ENCODE data around the gene SLC9A8. TPM values are rescaled to one million over a fixed set of nuclear protein-coding genes. Genes with fewer than 3 reads are reported as not detected.
A peak's percentile ranks its signal among the peaks of the same experiment; 100 is the strongest.

Gene SLC9A8
- total and polyA plus RNA-seq, 9 of the 15 experiments (the other 6 are each of a cell fraction or from before 2014, with no cell fraction given) = 0.56 to 9.7 (median 5.0) TPM

GRCh38 chr20:49915380-49916145, 102.9 kb downstream of the SLC9A8 start, which contains the start of gene SPATA2 (continued):
- TF ChIP-seq MTA2 (IDR thresholded peaks at IDR 0.05; ENCODE audit: low read depth) (peak; percentile 71), ZNF395 (CRISPR knock-in tag; IDR thresholded peaks at IDR 0.05) (peak; percentile 86), PHF8 (IDR thresholded peaks at IDR 0.05; ENCODE audit: borderline replicate concordance, low read length) (peak; percentile 79; the same call in 1 of the 2 replicates), NCOR1 (IDR thresholded peaks at IDR 0.05) (no peak), HMG20B (CRISPR knock-in tag; IDR thresholded peaks at IDR 0.05) (no peak), MTF1 (CRISPR knock-in tag; IDR thresholded peaks at IDR 0.05; ENCODE audit: borderline replicate concordance) (no peak), HDGF (IDR thresholded peaks at IDR 0.05) (peak; percentile 95; the same call in 1 of the 2 replicates), ZNF449 (CRISPR knock-in tag; IDR thresholded peaks at IDR 0.05) (no peak), TCF15 (CRISPR knock-in tag; IDR thresholded peaks at IDR 0.05) (peak; percentile 72; the same call in 1 of the 2 replicates), ZNF431 (CRISPR knock-in tag; IDR thresholded peaks at IDR 0.05) (0 out of 2 replicates have a peak, but pooled peaks have one; percentile 51), L3MBTL2 (IDR thresholded peaks at IDR 0.05) (no peak), MTA3 (IDR thresholded peaks at IDR 0.05; ENCODE audit: borderline replicate concordance) (peak; percentile 68; the same call in 1 of the 2 replicates), VEZF1 (CRISPR knock-in tag; IDR thresholded peaks at IDR 0.05) (peak; percentile 51; the same call in 1 of the 2 replicates), NRF1 (conservative IDR thresholded peaks at IDR 0.05 in 1 of 2, IDR thresholded peaks at IDR 0.05 in 1 of 2) (peak; percentile 72 to 80), RBM22 (IDR thresholded peaks at IDR 0.05; ENCODE audit: low read depth, low read length, poor library complexity, severe bottlenecking) (no peak), NFE2L1 (tag; IDR thresholded peaks at IDR 0.05; ENCODE audit: borderline replicate concordance, low read depth) (no peak), EP400 (IDR thresholded peaks at IDR 0.05) (peak; percentile 91), SAP30 (IDR thresholded peaks at IDR 0.05; ENCODE audit: borderline replicate concordance, insufficient read depth, low read depth, low read length, poor library complexity, severe bottlenecking) (peak; percentile 82), ATF2 (CRISPR knock-in tag; IDR thresholded peaks at IDR 0.05) (no peak; the same call in 1 of the 2 replicates), THAP7 (CRISPR knock-in tag; IDR thresholded peaks at IDR 0.05) (no peak)

All from K562 (cell line).